Measurements from ENCODE around the gene NRF1.

Gene NRF1

GRCh38 chr7:129675521-129675920, 64.0 kb downstream of the NRF1 start:
- no peak for TF ChIP-seq NFIC (IDR thresholded peaks at IDR 0.05)
- TF ChIP-seq EP300 (IDR thresholded peaks at IDR 0.05; ENCODE audit: borderline replicate concordance): no peak
- no peak for TF ChIP-seq MAX (IDR thresholded peaks at IDR 0.05)
- no peak for TF ChIP-seq TEAD4 (IDR thresholded peaks at IDR 0.05)
- TF ChIP-seq CEBPB (IDR thresholded peaks at IDR 0.05): no peak
- TF ChIP-seq YY1 (IDR thresholded peaks at IDR 0.05; ENCODE audit: low read depth): no peak
- TF ChIP-seq USF1 (IDR thresholded peaks at IDR 0.05): no peak
- TF ChIP-seq EGR1 (IDR thresholded peaks at IDR 0.05): no peak
- TF ChIP-seq CREB1 (IDR thresholded peaks at IDR 0.05; ENCODE audit: low read depth): no peak
- TF ChIP-seq FOXM1 (IDR thresholded peaks at IDR 0.05; ENCODE audit: borderline replicate concordance, low read depth): no peak
- no peak for TF ChIP-seq RAD21 (IDR thresholded peaks at IDR 0.05; ENCODE audit: low read depth)
- TF ChIP-seq REST (IDR thresholded peaks at IDR 0.05; ENCODE audit: low read depth): no peak
- TF ChIP-seq TCF12 (IDR thresholded peaks at IDR 0.05; ENCODE audit: low read depth): no peak
- no peak for TF ChIP-seq ZBTB7A (IDR thresholded peaks at IDR 0.05; ENCODE audit: low read depth)

GRCh38 chr7:129676017-129676897, 64.7 kb downstream of the NRF1 start:
- no peak for TF ChIP-seq YY1 (IDR thresholded peaks at IDR 0.05; ENCODE audit: low read depth)
- no peak for TF ChIP-seq FOXM1 (IDR thresholded peaks at IDR 0.05; ENCODE audit: borderline replicate concordance, low read depth)
- TF ChIP-seq EGR1 (IDR thresholded peaks at IDR 0.05): no peak
- no peak for TF ChIP-seq USF1 (IDR thresholded peaks at IDR 0.05)

- no peak for TF ChIP-seq ZBTB7A (IDR thresholded peaks at IDR 0.05; ENCODE audit: low read depth)
- no peak for TF ChIP-seq NFIC (IDR thresholded peaks at IDR 0.05)
- TF ChIP-seq TEAD4 (IDR thresholded peaks at IDR 0.05): no peak
- no peak for TF ChIP-seq CREB1 (IDR thresholded peaks at IDR 0.05; ENCODE audit: low read depth)
- TF ChIP-seq TAF1 (IDR thresholded peaks at IDR 0.05; ENCODE audit: low read depth): no peak
- no peak for TF ChIP-seq RAD21 (IDR thresholded peaks at IDR 0.05; ENCODE audit: low read depth)
- TF ChIP-seq YY1 (IDR thresholded peaks at IDR 0.05; ENCODE audit: low read depth): no peak
- no peak for TF ChIP-seq EGR1 (IDR thresholded peaks at IDR 0.05)
- TF ChIP-seq EP300 (IDR thresholded peaks at IDR 0.05; ENCODE audit: borderline replicate concordance): no peak
Measured at GRCh38 chr7:129677796-129678195, 66.3 kb downstream of the NRF1 start.

- TF ChIP-seq YY1 (IDR thresholded peaks at IDR 0.05; ENCODE audit: low read depth): no peak
- no peak for TF ChIP-seq REST (IDR thresholded peaks at IDR 0.05; ENCODE audit: low read depth)
- TF ChIP-seq MAX (IDR thresholded peaks at IDR 0.05): no peak
- TF ChIP-seq TAF1 (IDR thresholded peaks at IDR 0.05; ENCODE audit: low read depth): no peak
- TF ChIP-seq RAD21 (IDR thresholded peaks at IDR 0.05; ENCODE audit: low read depth): no peak
- TF ChIP-seq EGR1 (IDR thresholded peaks at IDR 0.05): no peak
- TF ChIP-seq CREB1 (IDR thresholded peaks at IDR 0.05; ENCODE audit: low read depth): no peak
- no peak for TF ChIP-seq FOXM1 (IDR thresholded peaks at IDR 0.05; ENCODE audit: borderline replicate concordance, low read depth)
- no peak for TF ChIP-seq TEAD4 (IDR thresholded peaks at IDR 0.05)
- no peak for TF ChIP-seq ZBTB7A (IDR thresholded peaks at IDR 0.05; ENCODE audit: low read depth)
- TF ChIP-seq CEBPB (IDR thresholded peaks at IDR 0.05): no peak
- no peak for TF ChIP-seq EP300 (IDR thresholded peaks at IDR 0.05; ENCODE audit: borderline replicate concordance)
- TF ChIP-seq USF1 (IDR thresholded peaks at IDR 0.05): no peak
- TF ChIP-seq NFIC (IDR thresholded peaks at IDR 0.05): no peak
- no peak for TF ChIP-seq TCF12 (IDR thresholded peaks at IDR 0.05; ENCODE audit: low read depth)
Measured at GRCh38 chr7:129678606-129679005, 67.1 kb downstream of the NRF1 start.

GRCh38 chr7:129680400-129680799, 68.9 kb downstream of the NRF1 start:
- no peak for TF ChIP-seq YY1 (IDR thresholded peaks at IDR 0.05; ENCODE audit: low read depth)
- no peak for TF ChIP-seq NFIC (IDR thresholded peaks at IDR 0.05)
- TF ChIP-seq TCF12 (IDR thresholded peaks at IDR 0.05; ENCODE audit: low read depth): no peak
- no peak for TF ChIP-seq TEAD4 (IDR thresholded peaks at IDR 0.05)
- no peak for TF ChIP-seq MAX (IDR thresholded peaks at IDR 0.05)

Data from Ishikawa (cell line).